ENCODE measurements around the gene DOCK9. TPM values are rescaled to one million over a fixed set of nuclear protein-coding genes. Genes with fewer than 3 reads are reported as not detected.
"Not testable (repeated sequence)": the region's sequence is repeated elsewhere in the genome, so short reads cannot be mapped to it uniquely, and the experiment has no call there.

DOCK9 gene
- total RNA-seq, 1 experiment from 2014 or later = 60.5 TPM

GRCh38 chr13:98754468-98754867 lies 223.4 kb downstream of the DOCK9 start:
- H3K36me3 ChIP-seq; H3K4me1 ChIP-seq; H3K4me3 ChIP-seq; H3K27me3 ChIP-seq; H3K9me3 ChIP-seq (replicated peaks); H3K27ac ChIP-seq; DNase-seq: not testable (repeated sequence)

- no peak for DNase-seq
- Histone ChIP-seq H3K27me3 (no peaks in the 10 kb centered on the region), H3K4me1 (0 out of 2 replicates have a peak, but pooled peaks cover 4% of the 10 kb centered on the region), H3K36me3 (no peaks in the 10 kb centered on the region), H3K27ac (no peak within 1 kb of the TSS), H3K4me3 (no peak within 1 kb of the TSS), H3K9me3 (replicated peaks) (peaks cover 4% of the 10 kb centered on the region)
Measured at GRCh38 chr13:98752467-98753290, 225.2 kb downstream of the DOCK9 start, which contains the start of gene SLC15A1. Gene SLC15A1 (minus strand): TSS chr13:98752672. CDS start chr13:98752598, 74 bp downstream.

GRCh38 chr13:98751861-98752466 lies 225.9 kb downstream of the DOCK9 start:
- Histone ChIP-seq H3K4me1 (0 out of 2 replicates have a peak, but pooled peaks cover 4% of the 10 kb centered on the region), H3K27ac (no peak overlapping the region), H3K9me3 (replicated peaks) (peaks cover 4% of the 10 kb centered on the region), H3K4me3 (no peak overlapping the region), H3K36me3 (no peaks in the 10 kb centered on the region), H3K27me3 (no peaks in the 10 kb centered on the region)
- no peak for DNase-seq

- Histone ChIP-seq H3K27ac (no peak overlapping the region), H3K4me3 (no peak overlapping the region), H3K9me3 (replicated peaks) (peaks cover 4% of the 10 kb centered on the region), H3K36me3 (no peaks in the 10 kb centered on the region), H3K27me3 (no peaks in the 10 kb centered on the region), H3K4me1 (0 out of 2 replicates have a peak, but pooled peaks cover 4% of the 10 kb centered on the region)
- no peak for DNase-seq
Measured at GRCh38 chr13:98751367-98751782, 226.5 kb downstream of the DOCK9 start.

- 0 out of 2 replicates have a peak, but pooled peaks cover 4% of the 10 kb centered on the region for H3K4me1 ChIP-seq
- H3K4me3 ChIP-seq = no peak overlapping the region
- no peak for DNase-seq
- no peaks in the 10 kb centered on the region for H3K36me3 ChIP-seq
- no peak overlapping the region for H3K27ac ChIP-seq
- H3K27me3 ChIP-seq = no peaks in the 10 kb centered on the region
- peaks cover 4% of the 10 kb centered on the region for H3K9me3 ChIP-seq (replicated peaks)
Measured at GRCh38 chr13:98749501-98749900, 228.4 kb downstream of the DOCK9 start.

- Histone ChIP-seq H3K9me3 (replicated peaks) (no peaks in the 10 kb centered on the region), H3K27ac (no peak overlapping the region), H3K27me3 (no peaks in the 10 kb centered on the region), H3K4me3 (no peak overlapping the region), H3K4me1 (0 out of 2 replicates have a peak, but pooled peaks cover 4% of the 10 kb centered on the region), H3K36me3 (no peaks in the 10 kb centered on the region)
- no peak for DNase-seq
Measured at GRCh38 chr13:98746968-98747367, 230.9 kb downstream of the DOCK9 start.

Other genes with a start within 250 kb of the DOCK9 start
- gene SLC15A1, start 225.4 kb downstream of the DOCK9 start, total RNA-seq (2014; rRNA removed; shearing (Covaris generic)) = 0.12 TPM in 1 of 2 replicates, not detected in the other
- 51.3 and 55.6 TPM in 2 replicates for gene UBAC2, start 222.8 kb upstream of the DOCK9 start, total RNA-seq (2014; rRNA removed; shearing (Covaris generic))

Measured in SJCRH30 (cell line).